ENCODE data around the gene CA10.

Gene CA10

GRCh38 chr17:51722994-51723393 is 435.5 kb downstream of the CA10 start:
- no peak for DNase-seq
- H3K4me3 ChIP-seq (ENCODE audit: low read depth in 1 of 2, low read length in 2 of 2), result no peak overlapping the region
- peaks cover 10% of the 10 kb centered on the region for H3K4me1 ChIP-seq (ENCODE audit: insufficient read depth, low read length)
- no peak for ATAC-seq (ENCODE audit: insufficient read depth, low read depth)
- H4K20me1 ChIP-seq (ENCODE audit: insufficient read depth, low read length), result no peaks in the 10 kb centered on the region
- H2AFZ ChIP-seq (ENCODE audit: low read depth, low read length), result no peak overlapping the region
- TF ChIP-seq EZH2 (IDR thresholded peaks at IDR 0.05; ENCODE audit: borderline replicate concordance, low read depth, low read length, severe bottlenecking) (no peak), CTCF (IDR thresholded peaks at IDR 0.05; ENCODE audit: borderline replicate concordance, extremely low read depth, low read length, poor library complexity, severe bottlenecking) (no peak)
- H3K9me3 ChIP-seq (ENCODE audit: insufficient read depth, low read length, severe bottlenecking), result no peaks in the 10 kb centered on the region
- H3K36me3 ChIP-seq (ENCODE audit: insufficient read depth, low read length), result no peaks in the 10 kb centered on the region
- no peak overlapping the region for H3K27ac ChIP-seq (ENCODE audit: low read length)
- H3K9ac ChIP-seq (ENCODE audit: low read depth, low read length), result no peak overlapping the region
- no peak overlapping the region for H3K4me2 ChIP-seq (ENCODE audit: insufficient read depth, low read length)
- no peaks in the 10 kb centered on the region for H3K27me3 ChIP-seq (ENCODE audit: insufficient read depth, low read length, poor library complexity)
- no peaks in the 10 kb centered on the region for H3K79me2 ChIP-seq (ENCODE audit: insufficient read depth, low read length)

DNA sequence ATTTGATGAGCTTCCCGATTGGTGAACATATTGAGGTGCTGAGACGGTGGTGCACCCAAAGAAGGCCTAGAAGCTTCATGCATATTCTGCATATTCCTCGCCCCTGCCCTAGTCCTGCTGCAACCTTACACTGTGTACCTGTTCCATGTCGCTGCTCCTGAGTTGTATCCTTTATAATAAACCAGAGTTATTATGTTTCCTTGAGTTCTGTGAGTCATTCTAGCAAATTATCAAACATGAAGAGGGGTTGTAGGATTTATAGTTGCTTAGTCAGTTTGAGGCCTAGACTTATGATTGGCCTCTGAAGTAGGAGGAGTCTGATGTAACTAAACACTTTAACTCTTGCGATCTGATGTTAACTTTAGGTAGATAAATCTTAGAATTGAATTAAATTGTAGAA is 436.8 kb downstream of the CA10 start:
- H3K9me3 ChIP-seq (ENCODE audit: insufficient read depth, low read length, severe bottlenecking), result no peaks in the 10 kb centered on the region
- DNase-seq (no peak), ATAC-seq (ENCODE audit: insufficient read depth, low read depth) (no peak)
- peaks cover 2% of the 10 kb centered on the region; the same call in 1 of the 2 replicates for H3K4me1 ChIP-seq (ENCODE audit: insufficient read depth, low read length)
- H3K27me3 ChIP-seq (ENCODE audit: insufficient read depth, low read length, poor library complexity), result no peaks in the 10 kb centered on the region
- no peaks in the 10 kb centered on the region for H3K79me2 ChIP-seq (ENCODE audit: insufficient read depth, low read length)
- no peak overlapping the region for H3K27ac ChIP-seq (ENCODE audit: low read length)
- H3K9ac ChIP-seq (ENCODE audit: low read depth, low read length), result no peak overlapping the region
- no peak overlapping the region for H3K4me2 ChIP-seq (ENCODE audit: insufficient read depth, low read length)
- no peaks in the 10 kb centered on the region for H4K20me1 ChIP-seq (ENCODE audit: insufficient read depth, low read length)
- H3K4me3 ChIP-seq (ENCODE audit: low read depth in 1 of 2, low read length in 2 of 2), result no peak overlapping the region
- TF ChIP-seq EZH2 (IDR thresholded peaks at IDR 0.05; ENCODE audit: borderline replicate concordance, low read depth, low read length, severe bottlenecking) (no peak), CTCF (IDR thresholded peaks at IDR 0.05; ENCODE audit: borderline replicate concordance, extremely low read depth, low read length, poor library complexity, severe bottlenecking) (no peak)
- no peaks in the 10 kb centered on the region for H3K36me3 ChIP-seq (ENCODE audit: insufficient read depth, low read length)
- H2AFZ ChIP-seq (ENCODE audit: low read depth, low read length), result no peak overlapping the region

DNA sequence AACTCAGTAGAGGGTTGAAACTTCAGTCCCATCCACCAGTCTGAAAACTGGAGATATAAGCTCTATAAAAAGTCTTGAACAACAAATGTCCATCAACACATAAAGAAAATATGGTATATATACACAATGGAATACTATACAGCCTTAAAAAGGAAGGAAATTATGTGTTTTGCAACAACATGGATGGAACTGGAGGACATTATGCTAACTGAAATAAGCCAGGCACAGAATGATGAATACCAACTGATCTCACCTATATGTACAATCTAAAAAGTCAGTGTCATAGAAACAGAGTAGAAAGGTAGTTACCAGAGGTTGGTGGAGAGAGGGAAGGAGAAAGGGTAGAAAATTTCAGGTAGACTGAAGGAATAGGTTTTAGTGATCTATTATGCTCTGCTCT is 438.1 kb downstream of the CA10 start:
- Histone ChIP-seq H3K79me2 (ENCODE audit: insufficient read depth, low read length) (no peaks in the 10 kb centered on the region), H2AFZ (ENCODE audit: low read depth, low read length) (no peak overlapping the region), H3K27me3 (ENCODE audit: insufficient read depth, low read length, poor library complexity) (no peaks in the 10 kb centered on the region), H3K9ac (ENCODE audit: low read depth, low read length) (no peak overlapping the region), H3K4me2 (ENCODE audit: insufficient read depth, low read length) (no peak overlapping the region), H3K27ac (ENCODE audit: low read length) (no peak overlapping the region), H3K4me1 (ENCODE audit: insufficient read depth, low read length) (no peaks in the 10 kb centered on the region), H3K36me3 (ENCODE audit: insufficient read depth, low read length) (no peaks in the 10 kb centered on the region), H3K9me3 (ENCODE audit: insufficient read depth, low read length, severe bottlenecking) (no peaks in the 10 kb centered on the region), H4K20me1 (ENCODE audit: insufficient read depth, low read length) (no peaks in the 10 kb centered on the region), H3K4me3 (ENCODE audit: low read depth in 1 of 2, low read length in 2 of 2) (no peak overlapping the region)
- TF ChIP-seq CTCF (IDR thresholded peaks at IDR 0.05; ENCODE audit: borderline replicate concordance, extremely low read depth, low read length, poor library complexity, severe bottlenecking), result no peak
- no peak for TF ChIP-seq EZH2 (IDR thresholded peaks at IDR 0.05; ENCODE audit: borderline replicate concordance, low read depth, low read length, severe bottlenecking)
- DNase-seq (no peak), ATAC-seq (ENCODE audit: insufficient read depth, low read depth) (no peak)

GRCh38 chr17:51718983-51719382 is 439.5 kb downstream of the CA10 start:
- DNase-seq (no peak), ATAC-seq (ENCODE audit: insufficient read depth, low read depth) (no peak)
- H3K79me2 ChIP-seq (ENCODE audit: insufficient read depth, low read length), result no peaks in the 10 kb centered on the region
- no peak overlapping the region for H3K27ac ChIP-seq (ENCODE audit: low read length)
- no peak overlapping the region for H3K4me2 ChIP-seq (ENCODE audit: insufficient read depth, low read length)
- H3K36me3 ChIP-seq (ENCODE audit: insufficient read depth, low read length), result no peaks in the 10 kb centered on the region
- no peak overlapping the region for H2AFZ ChIP-seq (ENCODE audit: low read depth, low read length)
- no peaks in the 10 kb centered on the region for H4K20me1 ChIP-seq (ENCODE audit: insufficient read depth, low read length)
- H3K4me1 ChIP-seq (ENCODE audit: insufficient read depth, low read length), result no peaks in the 10 kb centered on the region
- TF ChIP-seq EZH2 (IDR thresholded peaks at IDR 0.05; ENCODE audit: borderline replicate concordance, low read depth, low read length, severe bottlenecking), result no peak
- TF ChIP-seq CTCF (IDR thresholded peaks at IDR 0.05; ENCODE audit: borderline replicate concordance, extremely low read depth, low read length, poor library complexity, severe bottlenecking), result no peak
- no peak overlapping the region for H3K4me3 ChIP-seq (ENCODE audit: low read depth in 1 of 2, low read length in 2 of 2)
- no peaks in the 10 kb centered on the region for H3K27me3 ChIP-seq (ENCODE audit: insufficient read depth, low read length, poor library complexity)
- no peak overlapping the region for H3K9ac ChIP-seq (ENCODE audit: low read depth, low read length)
- H3K9me3 ChIP-seq (ENCODE audit: insufficient read depth, low read length, severe bottlenecking), result no peaks in the 10 kb centered on the region

Data from DND-41 (cell line).